H9 (cell line): ENCODE measurements around the gene TNRC18. TPM values are rescaled to one million over a fixed set of nuclear protein-coding genes. Genes with fewer than 3 reads are reported as not detected.

Experiments
- DNase-seq: peaks from one replicate; pipeline ENCODE4 v3.0.0-alpha.2; 2017
- H2AFZ ChIP-seq: one replicate; pipeline ENCODE4 v1.6.1; 2013; ENCODE audit warnings: mild to moderate bottlenecking, low read length, control low read depth, moderate library complexity
- H2AK5ac ChIP-seq: 2 replicates; pipeline ENCODE4 v1.6.1; 2013; ENCODE audit warnings: low read length, control low read depth, mixed read lengths; ENCODE audit not compliant: insufficient read length
- H2BK120ac ChIP-seq: one replicate; pipeline ENCODE4 v1.6.1; 2013; ENCODE audit warnings: low read depth, mild to moderate bottlenecking, low read length, control low read depth, inconsistent platforms; ENCODE audit not compliant: poor library complexity, severe bottlenecking
- H2BK12ac ChIP-seq: 2 replicates; pipeline ENCODE4 v1.6.1; 2013; ENCODE audit warnings: low read length, control low read depth, mixed read lengths, low read depth; ENCODE audit not compliant: insufficient read length
- H2BK15ac ChIP-seq: 2 replicates; pipeline ENCODE4 v1.6.1; 2013; ENCODE audit warnings: low read depth, low read length, control low read depth
- H2BK20ac ChIP-seq: one replicate; pipeline ENCODE4 v1.6.1; 2013; ENCODE audit warnings: low read depth, mild to moderate bottlenecking, low read length, control low read depth, inconsistent platforms; ENCODE audit not compliant: poor library complexity, severe bottlenecking
- H2BK5ac ChIP-seq: 2 replicates; pipeline ENCODE4 v1.6.1; 2013; ENCODE audit warnings: low read length, control low read depth, mixed read lengths; ENCODE audit not compliant: insufficient read length
- H3K14ac ChIP-seq: 2 replicates; pipeline ENCODE4 v1.6.1; 2013; ENCODE audit warnings: low read length, control low read depth; ENCODE audit not compliant: insufficient read depth
- H3K18ac ChIP-seq: 2 replicates; pipeline ENCODE4 v1.6.1; 2013; ENCODE audit warnings: low read depth, mild to moderate bottlenecking, mixed read lengths, low read length, control low read depth; ENCODE audit not compliant: insufficient read length
- H3K23ac ChIP-seq: 2 replicates; pipeline ENCODE4 v1.6.1; 2013; ENCODE audit warnings: low read length, control low read depth, mixed read lengths, low read depth; ENCODE audit not compliant: insufficient read length
- H3K23me2 ChIP-seq: 2 replicates; pipeline ENCODE4 v1.6.1; 2013; ENCODE audit warnings: low read depth, mild to moderate bottlenecking, mixed read lengths, low read length, control low read depth; ENCODE audit not compliant: insufficient read length, poor library complexity, severe bottlenecking
- H3K27ac ChIP-seq: 2 replicates; pipeline ENCODE4 v1.5.1; 2013; ENCODE audit warnings: low read length, control low read depth, mixed read lengths, low read depth; ENCODE audit not compliant: insufficient read length
- H3K27me3 ChIP-seq: 2 replicates; pipeline ENCODE4 v1.6.1; 2013; ENCODE audit warnings: low read length, control low read depth, inconsistent platforms; ENCODE audit not compliant: insufficient read depth
- H3K4ac ChIP-seq: 2 replicates; pipeline ENCODE4 v1.6.1; 2013; ENCODE audit warnings: low read depth, mild to moderate bottlenecking, control low read depth, inconsistent platforms, low read length, moderate library complexity
- H3K4me1 ChIP-seq: 2 replicates; pipeline ENCODE4 v1.6.1; 2013; ENCODE audit warnings: low read length, control low read depth, inconsistent platforms; ENCODE audit not compliant: insufficient read depth
- H3K4me2 ChIP-seq: 2 replicates; pipeline ENCODE4 v1.6.1; 2013; ENCODE audit warnings: low read length, control low read depth, mixed read lengths; ENCODE audit not compliant: insufficient read length, insufficient read depth
- H3K56ac ChIP-seq: 2 replicates; pipeline ENCODE4 v1.6.1; 2013; ENCODE audit warnings: low read depth, mild to moderate bottlenecking, mixed read lengths, low read length, control low read depth; ENCODE audit not compliant: insufficient read length
- H3K79me1 ChIP-seq: 2 replicates; pipeline ENCODE4 v1.6.1; 2013; ENCODE audit warnings: low read depth, mild to moderate bottlenecking, moderate library complexity, low read length, control low read depth, inconsistent platforms; ENCODE audit not compliant: insufficient read depth, poor library complexity, severe bottlenecking
- H3K79me2 ChIP-seq: 2 replicates; pipeline ENCODE4 v1.6.1; 2013; ENCODE audit warnings: low read length, control low read depth, inconsistent platforms; ENCODE audit not compliant: insufficient read depth
- H3K9ac ChIP-seq: 2 replicates; pipeline ENCODE4 v1.6.1; 2013; ENCODE audit warnings: low read length, control low read depth, mixed read lengths; ENCODE audit not compliant: insufficient read length; ENCODE audit errors: extremely low read depth
- H3K9me3 ChIP-seq: one replicate; pipeline ENCODE4 v1.6.1; 2013; ENCODE audit warnings: low read depth, low read length, inconsistent platforms; ENCODE audit not compliant: control insufficient read depth
- H3T11ph ChIP-seq: one replicate; pipeline ENCODE4 v1.6.1; 2013; ENCODE audit warnings: mild to moderate bottlenecking, low read length, control low read depth, inconsistent platforms
- H4K20me1 ChIP-seq: one replicate; pipeline ENCODE4 v1.6.1; 2013; ENCODE audit not compliant: control insufficient read depth, insufficient read length, insufficient read depth
- H4K5ac ChIP-seq: 2 replicates; pipeline ENCODE4 v1.6.1; 2013; ENCODE audit warnings: low read depth, mild to moderate bottlenecking, mixed read lengths, low read length, control low read depth; ENCODE audit not compliant: insufficient read length
- H4K8ac ChIP-seq: replicated peaks from 2 replicates; pipeline ENCODE4 v1.6.1; 2013; ENCODE audit warnings: low read length, control low read depth, mixed read lengths, low read depth; ENCODE audit not compliant: insufficient read length
- H4K91ac ChIP-seq: 2 replicates; pipeline ENCODE4 v1.6.1; 2013; ENCODE audit warnings: low read depth, mild to moderate bottlenecking, moderate library complexity, mixed read lengths, low read length, control low read depth; ENCODE audit not compliant: insufficient read length
- H3K27ac Mint-ChIP-seq, 3 experiments: 2 replicates in 2 of 3; 3 replicates in 1 of 3; pipeline ENCODE4 v1.8.0; 2020 to 2021; ENCODE audit warnings: mixed read lengths in 3 of 3, mild to moderate bottlenecking in 1 of 3, moderate library complexity in 1 of 3
- H3K27me3 Mint-ChIP-seq: 2 replicates; pipeline ENCODE4 v1.8.0; 2021; ENCODE audit warnings: low read depth, mild to moderate bottlenecking, moderate library complexity, mixed read lengths
- H3K36me3 Mint-ChIP-seq, 3 experiments: 2 replicates in 2 of 3; 3 replicates in 1 of 3; pipeline ENCODE4 v1.8.0; 2020 to 2021; ENCODE audit warnings: low read depth in 3 of 3, mixed read lengths in 3 of 3; ENCODE audit not compliant: insufficient read depth in 1 of 3
- H3K4me1 Mint-ChIP-seq, 2 experiments: 2 replicates each; pipeline ENCODE4 v1.8.0; 2020; ENCODE audit warnings: mixed read lengths in 2 of 2
- H3K4me3 Mint-ChIP-seq, 2 experiments: 2 replicates in 1 of 2; 3 replicates in 1 of 2; pipeline ENCODE4 v1.8.0; 2020 to 2021; ENCODE audit warnings: mild to moderate bottlenecking in 2 of 2, mixed read lengths in 2 of 2, moderate library complexity in 1 of 2
- H3K9me3 Mint-ChIP-seq, 2 experiments: 2 replicates in 1 of 2; 3 replicates in 1 of 2; pipeline ENCODE4 v1.8.0; 2020; ENCODE audit warnings: mild to moderate bottlenecking in 2 of 2, mixed read lengths in 2 of 2, moderate library complexity in 1 of 2
- WGBS: extraction: QIAGEN DNeasy Blood & Tissue Kit; methylation state at CpG from one replicate; pipeline ENCODE4 v1.1.7; 2013; ENCODE audit warnings: missing lambda C conversion rate, low lambda C conversion rate, mixed read lengths; ENCODE audit not compliant: insufficient read length; ENCODE audit errors: extremely low coverage; 5-methylcytosine and 5-hydroxymethylcytosine counted together
- total RNA-seq: library from RNA; stranded (reverse); gene quantifications from 2 replicates; pipeline ENCODE4 v1.2.1, GENCODE V29; 2021
- TF ChIP-seq, protein P1 (sequence below): fragments of 200-600 bp; sonication (generic); conservative IDR thresholded peaks from 3 replicates; pipeline ENCODE4 v1.8.0; 2021; ENCODE audit warnings: antibody characterized with exemption, mild to moderate bottlenecking

The TNRC18 gene
- total RNA-seq, 1 experiment from 2014 or later = 21.2 TPM

DNA sequence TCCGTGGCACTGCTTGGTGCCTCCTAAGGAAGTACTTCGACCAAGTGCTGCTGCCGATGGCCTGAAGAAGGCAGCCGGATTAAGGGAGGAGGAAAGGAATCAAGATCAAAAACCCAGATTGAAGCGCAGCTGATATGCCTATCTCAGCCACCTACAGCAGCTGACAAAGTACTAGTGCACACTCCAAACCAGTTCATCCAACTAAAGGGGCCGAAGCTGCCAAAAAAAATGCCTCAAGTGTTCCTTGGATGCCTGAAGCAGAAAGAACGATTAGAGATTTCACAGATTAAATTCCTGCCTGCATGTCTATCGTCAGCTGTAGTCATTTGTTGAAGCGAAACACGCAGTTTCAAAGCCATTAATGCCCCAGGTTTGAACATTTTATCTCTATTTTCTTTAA lies 65.7 kb downstream of the TNRC18 start:
- no peaks in the 10 kb centered on the region for H3K23me2 ChIP-seq
- no peak overlapping the region for H3K23ac ChIP-seq
- no peak overlapping the region for H2BK12ac ChIP-seq
- Mint-ChIP-seq H3K4me3 (no peak overlapping the region), H3K27ac (no peak overlapping the region), H3K36me3 (peaks cover under 1 to 14% (median 9%) of the 10 kb centered on the region in 3 experiments; a peak in 6 of 7 replicates), H3K27me3 (peaks cover 10% of the 10 kb centered on the region), H3K4me1 (peaks cover 11 to 13% of the 10 kb centered on the region in 2 experiments), H3K9me3 (peaks cover 0 to 5% of the 10 kb centered on the region in 2 experiments; a peak in 3 of 5 replicates)
- H3K4me2 ChIP-seq = no peak overlapping the region
- H3K79me2 ChIP-seq = no peaks in the 10 kb centered on the region
- no peak overlapping the region for H4K8ac ChIP-seq
- H3K4ac ChIP-seq = no peak overlapping the region
- 0 out of 2 replicates have a peak, but pooled peaks cover 2% of the 10 kb centered on the region for H3K4me1 ChIP-seq
- H2AFZ ChIP-seq = no peak overlapping the region
- no peak overlapping the region for H2AK5ac ChIP-seq
- H3T11ph ChIP-seq = no peak overlapping the region
- no peak overlapping the region for H2BK20ac ChIP-seq
- no peak overlapping the region for H4K91ac ChIP-seq
- DNase-seq = no peak
- no peak overlapping the region for H2BK15ac ChIP-seq
- H3K27ac ChIP-seq = no peak overlapping the region
- TF ChIP-seq, protein P1, sequence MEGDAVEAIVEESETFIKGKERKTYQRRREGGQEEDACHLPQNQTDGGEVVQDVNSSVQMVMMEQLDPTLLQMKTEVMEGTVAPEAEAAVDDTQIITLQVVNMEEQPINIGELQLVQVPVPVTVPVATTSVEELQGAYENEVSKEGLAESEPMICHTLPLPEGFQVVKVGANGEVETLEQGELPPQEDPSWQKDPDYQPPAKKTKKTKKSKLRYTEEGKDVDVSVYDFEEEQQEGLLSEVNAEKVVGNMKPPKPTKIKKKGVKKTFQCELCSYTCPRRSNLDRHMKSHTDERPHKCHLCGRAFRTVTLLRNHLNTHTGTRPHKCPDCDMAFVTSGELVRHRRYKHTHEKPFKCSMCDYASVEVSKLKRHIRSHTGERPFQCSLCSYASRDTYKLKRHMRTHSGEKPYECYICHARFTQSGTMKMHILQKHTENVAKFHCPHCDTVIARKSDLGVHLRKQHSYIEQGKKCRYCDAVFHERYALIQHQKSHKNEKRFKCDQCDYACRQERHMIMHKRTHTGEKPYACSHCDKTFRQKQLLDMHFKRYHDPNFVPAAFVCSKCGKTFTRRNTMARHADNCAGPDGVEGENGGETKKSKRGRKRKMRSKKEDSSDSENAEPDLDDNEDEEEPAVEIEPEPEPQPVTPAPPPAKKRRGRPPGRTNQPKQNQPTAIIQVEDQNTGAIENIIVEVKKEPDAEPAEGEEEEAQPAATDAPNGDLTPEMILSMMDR = no peak
- no peaks in the 10 kb centered on the region for H3K9me3 ChIP-seq
- no peak overlapping the region for H2BK120ac ChIP-seq
- no peak overlapping the region for H3K56ac ChIP-seq
- H3K79me1 ChIP-seq = no peaks in the 10 kb centered on the region
- no peaks in the 10 kb centered on the region for H4K20me1 ChIP-seq
- WGBS = no CpG with 5 or more reads among the region's 10 CpGs
- H3K14ac ChIP-seq = no peak overlapping the region
- H4K5ac ChIP-seq = no peak overlapping the region
- no peak overlapping the region for H3K9ac ChIP-seq
- H3K18ac ChIP-seq = no peak overlapping the region
- no peak overlapping the region for H2BK5ac ChIP-seq
- no peaks in the 10 kb centered on the region; the same call in 1 of the 2 replicates for H3K27me3 ChIP-seq
